Stimulated activated CD4-positive, alpha-beta T cell treated with anti-CD3 and anti-CD28 coated beads, TNF-alpha, amount 100 ng/mL, for 24 hours (primary cell): ENCODE results near the gene SLC35E1.
A peak's percentile ranks its signal among the peaks of the same experiment; 100 is the strongest.
"Not testable (repeated sequence)": the region's sequence is repeated elsewhere in the genome, so short reads cannot be mapped to it uniquely, and the experiment has no call there.

ENCODE experiments used
- DNase-seq, 3 experiments: peaks; one replicate each; pipeline ENCODE4 v3.0.0-alpha.2; 2020; ENCODE audit warnings: low read depth in 3 of 3

The SLC35E1 gene

GRCh38 chr19:16581971-16582343 is 9.7 kb upstream of the SLC35E1 start:
- no peak for DNase-seq

- DNase-seq = no peak
Observed at GRCh38 chr19:16581145-16581970, 9.1 kb upstream of the SLC35E1 start.

GRCh38 chr19:16579381-16579780 is 7.2 kb upstream of the SLC35E1 start:
- no peak for DNase-seq

GRCh38 chr19:16577531-16577985 is 5.3 kb upstream of the SLC35E1 start:
- DNase-seq = no peak

GRCh38 chr19:16576690-16577530 is 4.7 kb upstream of the SLC35E1 start:
- no peak for DNase-seq

GRCh38 chr19:16575861-16576689 is 3.9 kb upstream of the SLC35E1 start:
- no peak for DNase-seq

GRCh38 chr19:16575282-16575681 is 3.1 kb upstream of the SLC35E1 start:
- DNase-seq = no peak

GRCh38 chr19:16573925-16574324 is 1.7 kb upstream of the SLC35E1 start:
- no peak for DNase-seq

- no peak for DNase-seq
Observed at GRCh38 chr19:16573296-16573695, 1.1 kb upstream of the SLC35E1 start.

- no peak for DNase-seq
Observed at GRCh38 chr19:16571822-16572331, 338 bp downstream of the SLC35E1 start.

- no peak for DNase-seq
Observed at GRCh38 chr19:16571283-16571682, 932 bp downstream of the SLC35E1 start.

- no peak for DNase-seq
Observed at GRCh38 chr19:16569609-16570320, 2.5 kb downstream of the SLC35E1 start.

GRCh38 chr19:16566702-16567101 is 5.5 kb downstream of the SLC35E1 start:
- no peak for DNase-seq

GRCh38 chr19:16566161-16566560 is 6.1 kb downstream of the SLC35E1 start:
- peak in 2 of 3 experiments; percentile 45 to 60 for DNase-seq

- DNase-seq = no peak
Observed at GRCh38 chr19:16564842-16565241, 7.4 kb downstream of the SLC35E1 start.

GRCh38 chr19:16562608-16563025 is 9.6 kb downstream of the SLC35E1 start:
- DNase-seq = no peak

GRCh38 chr19:16561382-16561781 is 10.8 kb downstream of the SLC35E1 start:
- no peak for DNase-seq

- no peak for DNase-seq
Observed at GRCh38 chr19:16559780-16560276, 12.4 kb downstream of the SLC35E1 start.

GRCh38 chr19:16554776-16555175 is 17.4 kb downstream of the SLC35E1 start:
- no peak for DNase-seq

- DNase-seq = not testable (repeated sequence)
Observed at GRCh38 chr19:16551902-16552301, 20.3 kb downstream of the SLC35E1 start.

- DNase-seq = no peak
Observed at GRCh38 chr19:16548956-16549355, 23.3 kb downstream of the SLC35E1 start.
